DOHH2 (cell line): Measurements from ENCODE around the gene ZNRD2.

Experiments
- CTCF ChIP-seq: fragments of 200-600 bp; sonication (generic); IDR thresholded peaks from one replicate; pipeline ENCODE4 v1.5.1; 2014; ENCODE audit warnings: antibody characterized with exemption, mild to moderate bottlenecking, low read depth, low read length; ENCODE audit not compliant: poor library complexity, severe bottlenecking
- EZH2phosphoT487 ChIP-seq: fragments of 200-600 bp; sonication (generic); IDR thresholded peaks from 2 replicates; pipeline ENCODE4 v1.6.1; 2017; ENCODE audit warnings: borderline replicate concordance, mild to moderate bottlenecking, antibody characterized with exemption, low read length, moderate library complexity, mixed read lengths

GRCh38 chr11:65526744-65527143 is 43.5 kb upstream of the ZNRD2 start:
- no peak for TF ChIP-seq CTCF
- TF ChIP-seq EZH2phosphoT487: no peak
